ENCODE measurements around the gene GABPB1.

- TF ChIP-seq CTCF (IDR thresholded peaks at IDR 0.05) (no peak), POLR2A (IDR thresholded peaks at IDR 0.05) (no peak)
These were observed 110.8 kb downstream of the GABPB1 start for GRCh38 chr15:50244153-50244552.
